A549 (cell line): ENCODE data around the gene RBSN. TPM values are rescaled to one million over a fixed set of nuclear protein-coding genes. Genes with fewer than 3 reads are reported as not detected.

Source experiments
- ATAC-seq, 2 experiments: fragments of 200-7000 bp in 1 of 2; fragments of >200 bp in 1 of 2; cut with Nextera tagmentation in 1 of 2; cut with Tn5 transposase in 1 of 2; 3 replicates each; pipeline versions ENCODE4 v1.8.0 to v1.9.1; 2018 to 2020; ENCODE audit warnings: mild to moderate bottlenecking in 1 of 2, moderate library complexity in 1 of 2
- CTCF ChIA-PET: fragments of 300-600 bp; sonication (Branson Sonifier 250); formaldehyde crosslinking; extraction: SDS; loops from one replicate; lab custom pipeline; 2021; ENCODE audit warnings: antibody characterized with exemption, inconsistent platforms; lab: Yijun Ruan, JAX
- POLR2A ChIA-PET: fragments of 350-600 bp; formaldehyde crosslinking; extraction: SDS; loops from one replicate; lab custom pipeline; 2021; ENCODE audit warnings: antibody characterized with exemption, inconsistent platforms; lab: Yijun Ruan, JAX
- DNase-seq, 2 experiments: peaks; one replicate each; pipeline versions ENCODE4 v3.0.0 to v3.0.0-alpha.2; 2011 to 2016; ENCODE audit warnings: low read depth in 1 of 2, low spot score in 1 of 2
- FAIRE-seq: peaks from 2 replicates; lab custom pipeline; 2011; peaks lifted over from hg19 to GRCh38; lab: Jason Lieb, UNC
- H3K27ac ChIP-seq, 2 experiments: fragments of >200 bp; sonication (Bioruptor Twin); formaldehyde crosslinking; 3 replicates each; pipeline ENCODE4 v1.5.1; 2016 to 2017
- H3K4me1 ChIP-seq: fragments of >200 bp; sonication (Bioruptor Twin); formaldehyde crosslinking; 3 replicates; pipeline ENCODE4 v1.6.1; 2016
- H3K4me2 ChIP-seq: fragments of >200 bp; sonication (Bioruptor Twin); formaldehyde crosslinking; 3 replicates; pipeline ENCODE4 v1.6.1; 2016
- H3K4me3 ChIP-seq: fragments of >200 bp; sonication (Bioruptor Twin); formaldehyde crosslinking; 3 replicates; pipeline ENCODE4 v1.5.1; 2016
- H3K9me3 ChIP-seq: fragments of >200 bp; sonication (Bioruptor Twin); formaldehyde crosslinking; 3 replicates; pipeline ENCODE4 v1.6.1; 2016
- BHLHE40 ChIP-seq: IDR thresholded peaks from 2 replicates; pipeline ENCODE4 v1.6.1; 2012; ENCODE audit warnings: low read depth, low read length, inconsistent platforms
- CBX2 ChIP-seq: fragments of 200-600 bp; sonication (generic); IDR thresholded peaks from 2 replicates; pipeline ENCODE4 v1.6.1; 2016; ENCODE audit warnings: low read depth, mild to moderate bottlenecking, borderline replicate concordance
- CEBPB ChIP-seq, 2 experiments: fragments of >200 bp in 1 of 2; sonication (Bioruptor Twin) in 1 of 2; formaldehyde crosslinking in 1 of 2; IDR thresholded peaks; 2 replicates each; pipeline ENCODE4 v1.6.1; 2012 to 2016
- CHD2 ChIP-seq: fragments of 150-350 bp; IDR thresholded peaks from 2 replicates; pipeline ENCODE4 v1.6.1; 2014; ENCODE audit warnings: low read length; ENCODE audit not compliant: partially characterized antibody
- EHF ChIP-seq: fragments of 250-450 bp; sonication (Bioruptor Pico); IDR thresholded peaks from 2 replicates; pipeline ENCODE4 v1.5.0; 2020; ENCODE audit warnings: mild to moderate bottlenecking
- EHMT2 ChIP-seq: fragments of 200-600 bp; sonication (generic); IDR thresholded peaks from 2 replicates; pipeline ENCODE4 v1.6.1; 2016; ENCODE audit warnings: antibody characterized with exemption, low read depth, mild to moderate bottlenecking, moderate library complexity
- FOSB ChIP-seq: fragments of 250-450 bp; sonication (Bioruptor Pico); IDR thresholded peaks from 2 replicates; pipeline ENCODE4 v1.5.0; 2020; ENCODE audit warnings: mild to moderate bottlenecking, moderate library complexity
- FOXS1 ChIP-seq: fragments of 250-450 bp; sonication (Bioruptor Pico); IDR thresholded peaks from 2 replicates; pipeline ENCODE4 v1.5.0; 2020; ENCODE audit warnings: mild to moderate bottlenecking, moderate library complexity
- HEYL ChIP-seq: fragments of 250-450 bp; sonication (Bioruptor Pico); IDR thresholded peaks from 2 replicates; pipeline ENCODE4 v1.8.0; 2021; ENCODE audit warnings: mild to moderate bottlenecking, moderate library complexity
- HOXB5 ChIP-seq: fragments of 250-450 bp; sonication (Bioruptor Pico); IDR thresholded peaks from 2 replicates; pipeline ENCODE4 v1.5.0; 2020; ENCODE audit warnings: mild to moderate bottlenecking, moderate library complexity
- KDM5A ChIP-seq: fragments of 200-600 bp; sonication (generic); IDR thresholded peaks from 2 replicates; pipeline ENCODE4 v1.6.1; 2016; ENCODE audit warnings: antibody characterized with exemption, mild to moderate bottlenecking
- MAZ ChIP-seq: fragments of 150-350 bp; IDR thresholded peaks from 2 replicates; pipeline ENCODE4 v1.6.1; 2014; ENCODE audit warnings: antibody characterized with exemption, low read depth, low read length, borderline replicate concordance
- NPAS2 ChIP-seq: fragments of 250-450 bp; sonication (Bioruptor Pico); IDR thresholded peaks from 2 replicates; pipeline ENCODE4 v1.8.0; 2022; ENCODE audit warnings: mild to moderate bottlenecking, moderate library complexity, borderline replicate concordance
- NR3C1 ChIP-seq: fragments of >200 bp; sonication (Bioruptor Twin); formaldehyde crosslinking; IDR thresholded peaks from 3 replicates; pipeline ENCODE4 v1.6.1; 2017
- POLR2AphosphoS2 ChIP-seq: conservative IDR thresholded peaks from 2 replicates; pipeline ENCODE4 v1.6.1; 2012; ENCODE audit warnings: low read length, improper control_type of control experiment, inconsistent platforms
- RARB ChIP-seq: fragments of 250-450 bp; sonication (Bioruptor Pico); IDR thresholded peaks from 2 replicates; pipeline ENCODE4 v1.8.0; 2021; ENCODE audit warnings: mild to moderate bottlenecking, moderate library complexity
- RCOR1 ChIP-seq: fragments of 150-350 bp; IDR thresholded peaks from 2 replicates; pipeline ENCODE4 v1.6.1; 2014; ENCODE audit warnings: antibody characterized with exemption, low read length, low read depth
- TFCP2L1 ChIP-seq: fragments of 250-450 bp; sonication (Bioruptor Pico); IDR thresholded peaks from 2 replicates; pipeline ENCODE4 v1.5.0; 2021; ENCODE audit warnings: mild to moderate bottlenecking
- ZC3H11A ChIP-seq: fragments of 450-650 bp; IDR thresholded peaks from 2 replicates; pipeline ENCODE4 v1.6.1; 2014; ENCODE audit warnings: antibody characterized with exemption, mild to moderate bottlenecking
- ZFP36 ChIP-seq: fragments of 450-650 bp; IDR thresholded peaks from 2 replicates; pipeline ENCODE4 v1.6.1; 2014; ENCODE audit warnings: borderline replicate concordance; ENCODE audit not compliant: partially characterized antibody
- ZSCAN20 ChIP-seq: fragments of 250-450 bp; sonication (Bioruptor Pico); IDR thresholded peaks from 2 replicates; pipeline ENCODE4 v1.8.0; 2022; ENCODE audit warnings: mild to moderate bottlenecking, moderate library complexity
- whole genome bisulfite sequencing: methylation state at CpG from one replicate; pipeline ENCODE4 v1.1.6; 2017; ENCODE audit errors: missing lambda C conversion rate; 5-methylcytosine and 5-hydroxymethylcytosine counted together
- polyA plus RNA-seq, 4 experiments: library from polyadenylated mRNA; depleted of rRNA in 3 of 4; stranded (reverse); fragments of >200 nt; fragmentation: RNase III in 1 of 4; extraction: RNeasy Plus Mini Kit Qiagen cat#74134 plus additional on column Dnase treatment in 1 of 4; gene quantifications; 2 replicates in 3 of 4; 3 replicates in 1 of 4; pipeline ENCODE4 v1.2.3, GENCODE V29; 2011 to 2017
- TF ChIP-seq, protein P1 (sequence below): fragments of 450-650 bp; IDR thresholded peaks from 2 replicates; pipeline ENCODE4 v1.6.1; 2014; ENCODE audit warnings: antibody characterized with exemption
- TF ChIP-seq, protein P2 (sequence below): fragments of >200 bp; sonication (Bioruptor Twin); formaldehyde crosslinking; IDR thresholded peaks from 2 replicates; pipeline ENCODE4 v1.6.1; 2016

The RBSN gene
- polyA plus RNA-seq, 2 of the 4 experiments (the other 2 are of a cell fraction): 9.5 to 14.9 TPM

GRCh38 chr3:15091575-15091974 lies 7.4 kb downstream of the RBSN start:
- no peak overlapping the region for H3K4me3 ChIP-seq
- H3K4me1 ChIP-seq: no peaks in the 10 kb centered on the region
- POLR2A ChIA-PET: interaction anchor here (0.6 kb wide), 1 partner anchor 81 kb away, joined by 4 read pairs; no protein-coding TSS in a partner anchor
- H3K4me2 ChIP-seq: no peak overlapping the region
- H3K27ac ChIP-seq: no peak overlapping the region
- CTCF ChIA-PET: interaction anchor here (0.7 to 1.8 kb wide), 7 partner anchors 9 to 422 kb away, joined by 3 to 8 read pairs (median 3); no protein-coding TSS in a partner anchor
- WGBS: 75% methylated on average over 5 of the region's 5 CpGs
- ATAC-seq (no peak), FAIRE-seq (no peak), DNase-seq (no peak)
- no peaks in the 10 kb centered on the region for H3K9me3 ChIP-seq
- TF ChIP-seq ZC3H11A: no peak

DNA sequence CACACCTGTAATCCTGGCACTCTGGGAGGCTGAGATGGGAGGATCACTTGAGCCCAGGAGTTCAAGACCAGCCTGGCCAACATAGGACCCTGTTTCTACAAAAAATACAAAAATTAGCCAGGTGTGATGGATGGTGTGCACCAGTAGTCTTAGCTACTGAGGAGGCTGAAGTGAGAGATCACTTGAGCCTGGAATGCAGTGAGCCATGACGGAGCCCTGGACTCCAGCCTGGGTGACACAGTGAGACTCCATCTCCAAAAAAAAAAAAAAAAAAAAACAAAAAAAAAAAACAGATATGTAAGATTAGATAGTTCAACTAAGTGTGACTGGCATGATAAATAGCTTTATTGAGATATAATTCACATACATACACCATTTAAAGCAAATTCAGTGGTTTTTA lies 9.7 kb downstream of the RBSN start:
- TF ChIP-seq HEYL (CRISPR knock-in tag) (no peak), EHF (CRISPR knock-in tag) (no peak), TFCP2L1 (no peak), NR3C1 (no peak), POLR2AphosphoS2 (no peak), ZFP36 (no peak), CHD2 (no peak), RCOR1 (no peak), FOSB (CRISPR knock-in tag) (no peak), FOXS1 (CRISPR knock-in tag) (no peak), ZSCAN20 (CRISPR knock-in tag) (no peak), EHMT2 (no peak), KDM5A (no peak)
- TF ChIP-seq, all 56 proteins: peak for 0
- H3K4me2 ChIP-seq: no peak overlapping the region
- no peak overlapping the region for H3K27ac ChIP-seq
- ATAC-seq (no peak), FAIRE-seq (no peak), DNase-seq (no peak)
- no peaks in the 10 kb centered on the region for H3K4me1 ChIP-seq
- ChIA-PET POLR2A (no interaction called here), CTCF (no interaction called here)
- no peak overlapping the region for H3K4me3 ChIP-seq
- 94% methylated on average over 1 of the region's 1 CpG for WGBS
- no peaks in the 10 kb centered on the region for H3K9me3 ChIP-seq

DNA sequence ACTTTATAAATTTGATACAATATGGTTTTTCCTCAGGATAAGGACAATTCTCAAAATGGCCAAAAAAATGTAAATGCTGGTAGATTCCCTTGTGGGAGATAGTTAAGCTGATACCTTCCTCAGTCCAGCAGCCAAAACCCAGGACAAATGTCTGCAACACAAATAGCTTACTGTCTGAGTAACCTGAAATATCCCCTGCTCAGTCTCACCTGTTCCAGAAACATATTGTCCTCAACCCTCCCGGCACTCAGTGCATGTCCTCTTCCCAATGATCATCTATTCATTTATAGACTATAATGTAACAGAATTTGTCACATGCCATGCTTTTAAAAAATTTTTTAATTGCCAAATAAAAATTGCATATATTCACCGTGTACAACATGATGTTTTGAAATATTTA lies 12.2 kb downstream of the RBSN start:
- 84% methylated on average over 2 of the region's 2 CpGs for WGBS
- CTCF ChIA-PET: interaction anchor here (0.9 to 2.9 kb wide), 2 partner anchors 18 to 22 kb away, joined by 3 to 11 read pairs; no protein-coding TSS in a partner anchor
- Histone ChIP-seq H3K4me2 (no peak overlapping the region), H3K9me3 (no peaks in the 10 kb centered on the region), H3K27ac (no peak overlapping the region)
- POLR2A ChIA-PET: no interaction called here
- FAIRE-seq (no peak), ATAC-seq (no peak)
- TF ChIP-seq HOXB5 (CRISPR knock-in tag) (no peak), CHD2 (no peak)
- TF ChIP-seq, all 56 proteins: peak for 0
- H3K4me3 ChIP-seq: no peak overlapping the region
- no peak for DNase-seq
- no peaks in the 10 kb centered on the region for H3K4me1 ChIP-seq

GRCh38 chr3:15086263-15086662 lies 12.7 kb downstream of the RBSN start:
- FAIRE-seq: no peak
- no peak overlapping the region for H3K27ac ChIP-seq
- H3K9me3 ChIP-seq: no peaks in the 10 kb centered on the region
- no peak overlapping the region for H3K4me3 ChIP-seq
- no peak for ATAC-seq
- no peaks in the 10 kb centered on the region for H3K4me1 ChIP-seq
- 90% methylated on average over 2 of the region's 2 CpGs for WGBS
- no peak overlapping the region for H3K4me2 ChIP-seq
- TF ChIP-seq MAZ: no peak
- TF ChIP-seq CBX2: no peak
- TF ChIP-seq NPAS2 (CRISPR knock-in tag): no peak
- TF ChIP-seq RARB (CRISPR knock-in tag): no peak
- TF ChIP-seq, protein P1, sequence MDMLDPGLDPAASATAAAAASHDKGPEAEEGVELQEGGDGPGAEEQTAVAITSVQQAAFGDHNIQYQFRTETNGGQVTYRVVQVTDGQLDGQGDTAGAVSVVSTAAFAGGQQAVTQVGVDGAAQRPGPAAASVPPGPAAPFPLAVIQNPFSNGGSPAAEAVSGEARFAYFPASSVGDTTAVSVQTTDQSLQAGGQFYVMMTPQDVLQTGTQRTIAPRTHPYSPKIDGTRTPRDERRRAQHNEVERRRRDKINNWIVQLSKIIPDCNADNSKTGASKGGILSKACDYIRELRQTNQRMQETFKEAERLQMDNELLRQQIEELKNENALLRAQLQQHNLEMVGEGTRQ: no peak
- no peak for TF ChIP-seq TFCP2L1
- TF ChIP-seq BHLHE40: no peak
- TF ChIP-seq, protein P2, sequence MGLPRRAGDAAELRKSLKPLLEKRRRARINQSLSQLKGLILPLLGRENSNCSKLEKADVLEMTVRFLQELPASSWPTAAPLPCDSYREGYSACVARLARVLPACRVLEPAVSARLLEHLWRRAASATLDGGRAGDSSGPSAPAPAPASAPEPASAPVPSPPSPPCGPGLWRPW: no peak
- TF ChIP-seq CEBPB (IDR thresholded peaks at IDR 0.05): no peak
- TF ChIP-seq NR3C1: no peak
- no peak for TF ChIP-seq HEYL (CRISPR knock-in tag)
- ChIA-PET POLR2A (interaction anchor here (0.6 kb wide), 2 partner anchors 13 to 176 kb away, joined by 3 to 4 read pairs; partner anchors contain the start of gene RBSN), CTCF (interaction anchor here (0.9 to 2.9 kb wide), 2 partner anchors 18 to 22 kb away, joined by 3 to 11 read pairs; no protein-coding TSS in a partner anchor)
- DNase-seq: no peak
